Activated CD4-positive, alpha-beta T cell treated with anti-CD3 and anti-CD28 coated beads, Interleukin-2, amount 10 ng/mL, durations not matched to agents 7 days and 5 days (primary cell): ENCODE results near the gene RRAS. TPM values are rescaled to one million over a fixed set of nuclear protein-coding genes. Genes with fewer than 3 reads are reported as not detected.

Experiments
- CTCF ChIA-PET: fragments of 350-600 bp; sonication (Branson Sonifier 250); formaldehyde crosslinking; loops from one replicate; lab custom pipeline; 2021; ENCODE audit warnings: antibody characterized with exemption; lab: Charles Lee
- POLR2A ChIA-PET: fragments of 350-600 bp; sonication (Branson Sonifier 250); formaldehyde crosslinking; loops from one replicate; lab custom pipeline; 2021; ENCODE audit warnings: antibody characterized with exemption; lab: Charles Lee
- DNase-seq: peaks from one replicate; pipeline ENCODE4 v3.0.0-alpha.2; 2020
- H3K27ac Mint-ChIP-seq: one replicate; pipeline ENCODE4 v1.8.0; 2021; ENCODE audit warnings: mild to moderate bottlenecking, moderate library complexity, mixed read lengths
- H3K27me3 Mint-ChIP-seq: one replicate; pipeline ENCODE4 v1.8.0; 2021; ENCODE audit warnings: mixed read lengths
- H3K36me3 Mint-ChIP-seq: one replicate; pipeline ENCODE4 v1.8.0; 2021; ENCODE audit warnings: low read depth, mixed read lengths
- H3K4me1 Mint-ChIP-seq: one replicate; pipeline ENCODE4 v1.8.0; 2021; ENCODE audit warnings: mixed read lengths
- H3K4me3 Mint-ChIP-seq: one replicate; pipeline ENCODE4 v1.8.0; 2021; ENCODE audit warnings: mild to moderate bottlenecking, moderate library complexity, mixed read lengths
- H3K9me3 Mint-ChIP-seq: one replicate; pipeline ENCODE4 v1.8.0; 2021; ENCODE audit warnings: mixed read lengths
- total RNA-seq, 2 experiments: library from RNA; stranded (reverse); gene quantifications; one replicate each; pipeline ENCODE4 v1.2.3, GENCODE V29; 2021

The RRAS gene
- total RNA-seq, 2 experiments from 2014 or later, result 9.0 to 9.5 TPM

DNA sequence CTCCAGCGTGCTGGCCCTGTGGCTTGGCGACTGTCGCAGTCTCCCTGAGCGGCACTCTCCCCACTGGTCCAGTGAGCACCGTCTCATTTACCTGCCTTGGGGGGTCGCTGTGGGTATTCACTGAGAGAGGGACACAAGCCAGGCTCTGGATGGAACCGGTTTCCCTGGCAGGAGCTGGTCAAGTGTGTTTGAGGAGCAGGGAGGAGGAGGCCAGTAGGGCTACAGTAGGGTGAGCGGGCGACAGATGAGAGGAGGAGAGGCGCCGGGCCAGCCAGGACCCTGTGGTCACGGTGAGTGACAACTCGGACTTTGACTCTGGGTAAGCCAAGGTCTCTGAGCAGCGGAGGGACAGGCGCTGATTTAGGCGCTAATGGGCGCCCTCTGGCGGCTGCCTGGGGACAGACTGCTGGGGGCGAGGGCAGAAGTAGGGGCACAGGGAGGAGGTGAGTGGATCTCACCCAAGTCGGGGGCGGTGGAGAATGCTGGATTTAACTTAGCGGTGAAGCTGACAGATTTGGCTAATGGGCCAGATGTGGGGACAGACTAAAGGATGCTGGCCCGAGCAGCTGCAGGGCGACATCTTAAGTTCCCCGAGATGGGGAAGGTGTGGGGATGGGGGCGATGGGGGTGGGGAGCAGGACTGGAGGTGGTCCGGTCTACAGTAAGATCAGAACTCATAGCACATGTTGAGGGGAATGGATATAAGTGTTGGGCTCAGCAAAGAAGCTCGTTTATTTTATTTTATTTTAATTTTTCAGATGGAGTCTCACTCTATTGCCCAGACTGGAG, 32.4 kb upstream of the RRAS start:
- DNase-seq, result peak; percentile 81
- H3K27me3 Mint-ChIP-seq, result no peaks in the 10 kb centered on the region
- no peaks in the 10 kb centered on the region for H3K9me3 Mint-ChIP-seq
- CTCF ChIA-PET, result interaction anchor here (0.6 to 2.0 kb wide), 16 partner anchors 12 to 256 kb away, joined by 3 to 10 read pairs (median 3); partner anchors contain the start of genes ADM5, RPS11 and RRAS
- POLR2A ChIA-PET, result interaction anchor here (1.0 kb wide), 1 partner anchor 32 kb away, joined by 3 read pairs; the partner anchor contains the start of gene RRAS
- no peak overlapping the region for H3K4me3 Mint-ChIP-seq
- peaks cover 23% of the 10 kb centered on the region for H3K4me1 Mint-ChIP-seq
- H3K36me3 Mint-ChIP-seq, result peaks cover 13% of the 10 kb centered on the region
- H3K27ac Mint-ChIP-seq, result no peak overlapping the region

GRCh38 chr19:49669516-49669915, 29.6 kb upstream of the RRAS start:
- H3K9me3 Mint-ChIP-seq, result no peaks in the 10 kb centered on the region
- peaks cover 29% of the 10 kb centered on the region for H3K4me1 Mint-ChIP-seq
- no peak overlapping the region for H3K4me3 Mint-ChIP-seq
- ChIA-PET POLR2A (no interaction called here), CTCF (no interaction called here)
- H3K27me3 Mint-ChIP-seq, result no peaks in the 10 kb centered on the region
- no peak for DNase-seq
- no peak overlapping the region for H3K27ac Mint-ChIP-seq
- peaks cover 17% of the 10 kb centered on the region for H3K36me3 Mint-ChIP-seq

GRCh38 chr19:49667473-49667872, 27.5 kb upstream of the RRAS start:
- DNase-seq, result no peak
- POLR2A ChIA-PET, result interaction anchor here (1.2 kb wide), 1 partner anchor 9 kb away, joined by 3 read pairs; no protein-coding TSS in a partner anchor
- Mint-ChIP-seq H3K9me3 (no peaks in the 10 kb centered on the region), H3K4me3 (peak overlapping the region; percentile 99), H3K27me3 (no peaks in the 10 kb centered on the region), H3K27ac (peak overlapping the region; percentile 97), H3K4me1 (peaks cover 47% of the 10 kb centered on the region), H3K36me3 (peaks cover 28% of the 10 kb centered on the region)
- CTCF ChIA-PET, result interaction anchor here (1.0 to 2.4 kb wide), 3 partner anchors 9 to 96 kb away, joined by 3 to 7 read pairs (median 3); no protein-coding TSS in a partner anchor

GRCh38 chr19:49666120-49666444, 26.1 kb upstream of the RRAS start:
- peaks cover 26% of the 10 kb centered on the region for H3K36me3 Mint-ChIP-seq
- CTCF ChIA-PET, result interaction anchor here (1.1 to 2.2 kb wide), 2 partner anchors 10 to 11 kb away, joined by 3 to 8 read pairs; no protein-coding TSS in a partner anchor

GRCh38 chr19:49665351-49666119, 25.6 kb upstream of the RRAS start, which contains the start of the genes BCL2L12 and IRF3:
Gene BCL2L12 (plus strand): TSS chr19:49665933. CDS start chr19:49666693, 760 bp downstream.
Gene IRF3 (minus strand): TSS chr19:49665857. CDS start chr19:49664838, 1,019 bp downstream.
- peak; percentile 100 for DNase-seq
- peaks cover 39% of the 10 kb centered on the region for H3K4me1 Mint-ChIP-seq
- ChIA-PET POLR2A (interaction anchor here (1.0 kb wide), 1 partner anchor 11 kb away, joined by 5 read pairs; no protein-coding TSS in a partner anchor), CTCF (interaction anchor here (0.6 to 2.2 kb wide), 2 partner anchors 10 to 103 kb away, joined by 3 to 8 read pairs; no protein-coding TSS in a partner anchor)
- H3K4me3 Mint-ChIP-seq, result peak within 1 kb of the TSS; percentile 99
- H3K36me3 Mint-ChIP-seq, result peaks cover 26% of the 10 kb centered on the region
- no peaks in the 10 kb centered on the region for H3K9me3 Mint-ChIP-seq
- peak within 1 kb of the TSS; percentile 97 for H3K27ac Mint-ChIP-seq
- no peaks in the 10 kb centered on the region for H3K27me3 Mint-ChIP-seq

More at GRCh38 chr19:49666120-49666444, 26.1 kb upstream of the RRAS start:
- peak overlapping the region; percentile 99 for H3K4me3 Mint-ChIP-seq
- no peaks in the 10 kb centered on the region for H3K27me3 Mint-ChIP-seq
- no peak for DNase-seq
- peak overlapping the region; percentile 97 for H3K27ac Mint-ChIP-seq
- POLR2A ChIA-PET, result interaction anchor here (1.0 kb wide), 1 partner anchor 10 kb away, joined by 5 read pairs; no protein-coding TSS in a partner anchor
- H3K4me1 Mint-ChIP-seq, result peaks cover 39% of the 10 kb centered on the region
- H3K9me3 Mint-ChIP-seq, result no peaks in the 10 kb centered on the region

DNA sequence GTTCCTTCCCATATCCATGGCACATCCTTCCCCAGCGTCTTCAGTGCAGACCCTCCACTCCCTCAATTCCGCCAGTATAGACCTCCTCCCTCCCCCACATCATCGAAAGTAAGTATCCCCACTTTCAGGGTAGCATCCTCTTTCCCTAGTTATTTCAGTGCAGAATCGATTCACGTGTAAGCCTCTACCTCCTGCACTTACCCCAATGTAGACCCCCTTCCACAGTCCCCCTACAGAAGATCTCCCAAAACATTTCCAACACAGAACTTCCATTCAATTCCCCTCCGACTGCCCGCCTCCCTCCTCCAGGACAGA, 25.1 kb upstream of the RRAS start:
- ChIA-PET POLR2A (interaction anchor here (1.0 kb wide), 1 partner anchor 11 kb away, joined by 5 read pairs; no protein-coding TSS in a partner anchor), CTCF (interaction anchor here (0.6 to 2.2 kb wide), 2 partner anchors 11 to 102 kb away, joined by 3 to 8 read pairs; no protein-coding TSS in a partner anchor)
- Mint-ChIP-seq H3K27me3 (no peaks in the 10 kb centered on the region), H3K36me3 (peaks cover 26% of the 10 kb centered on the region), H3K27ac (peak overlapping the region; percentile 97), H3K9me3 (no peaks in the 10 kb centered on the region), H3K4me3 (peak overlapping the region; percentile 99), H3K4me1 (peaks cover 41% of the 10 kb centered on the region)
- no peak for DNase-seq

GRCh38 chr19:49664171-49665035, 24.5 kb upstream of the RRAS start:
- Mint-ChIP-seq H3K27ac (peak overlapping the region; percentile 97), H3K9me3 (no peaks in the 10 kb centered on the region), H3K4me3 (peak overlapping the region; percentile 99), H3K36me3 (peaks cover 22% of the 10 kb centered on the region), H3K4me1 (peaks cover 41% of the 10 kb centered on the region), H3K27me3 (no peaks in the 10 kb centered on the region)
- peak; percentile 92 for DNase-seq
- ChIA-PET CTCF (interaction anchor here (0.6 to 2.2 kb wide), 4 partner anchors 11 to 857 kb away, joined by 3 to 8 read pairs (median 4); no protein-coding TSS in a partner anchor), POLR2A (interaction anchor here (0.7 to 1.1 kb wide), 3 partner anchors 24 to 1268 kb away, joined by 3 to 8 read pairs (median 3); partner anchors contain the start of gene RRAS)

GRCh38 chr19:49663224-49663623, 23.3 kb upstream of the RRAS start:
- Mint-ChIP-seq H3K36me3 (peaks cover 27% of the 10 kb centered on the region), H3K9me3 (no peaks in the 10 kb centered on the region), H3K4me3 (peak overlapping the region; percentile 99), H3K27me3 (no peaks in the 10 kb centered on the region), H3K4me1 (peaks cover 39% of the 10 kb centered on the region), H3K27ac (peak overlapping the region; percentile 97)
- ChIA-PET POLR2A (interaction anchor here (0.7 kb wide), 2 partner anchors 33 to 1269 kb away, joined by 3 to 8 read pairs; no protein-coding TSS in a partner anchor), CTCF (interaction anchor here (1.2 to 1.3 kb wide), 2 partner anchors 12 to 15 kb away, joined by 4 to 5 read pairs; no protein-coding TSS in a partner anchor)
- DNase-seq, result no peak

GRCh38 chr19:49662011-49662410, 22.1 kb upstream of the RRAS start:
- Mint-ChIP-seq H3K27me3 (no peaks in the 10 kb centered on the region), H3K27ac (no peak overlapping the region), H3K36me3 (peaks cover 33% of the 10 kb centered on the region), H3K4me1 (peaks cover 32% of the 10 kb centered on the region), H3K9me3 (no peaks in the 10 kb centered on the region), H3K4me3 (no peak overlapping the region)
- ChIA-PET POLR2A (interaction anchor here (1.0 kb wide), 1 partner anchor 166 kb away, joined by 3 read pairs; no protein-coding TSS in a partner anchor), CTCF (interaction anchor here (1.0 kb wide), 2 partner anchors 17 to 22 kb away, joined by 3 read pairs; no protein-coding TSS in a partner anchor)
- DNase-seq, result no peak

DNA sequence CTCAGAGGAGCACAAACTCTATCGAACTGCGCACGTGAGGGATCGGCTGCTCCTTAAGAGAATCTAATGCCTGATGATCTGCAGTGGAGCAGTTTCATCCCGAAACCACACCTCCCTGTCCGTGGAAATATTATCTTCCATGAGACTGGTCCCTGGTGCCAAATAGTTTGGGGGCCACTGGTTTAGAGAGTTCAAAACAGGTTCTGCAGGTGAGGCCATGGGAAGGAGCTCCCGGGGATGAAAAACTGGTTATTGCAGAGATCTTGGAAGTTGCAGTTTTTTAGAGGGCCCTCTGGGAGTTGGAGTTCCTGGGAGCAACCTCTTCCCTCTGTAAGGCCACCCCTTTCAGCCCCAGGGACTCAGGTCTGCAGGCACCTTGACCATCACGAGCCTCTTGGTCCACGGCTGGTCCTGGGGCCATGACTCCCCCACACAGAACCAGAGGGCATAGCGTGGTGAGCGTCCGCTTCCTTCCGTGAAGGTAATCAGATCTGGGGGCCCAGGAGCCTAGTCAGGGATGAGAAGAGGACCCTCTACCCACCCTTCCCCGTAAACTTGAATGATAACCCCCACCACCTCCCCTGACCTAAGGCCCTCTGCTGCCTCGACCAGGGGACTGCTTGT, 20.5 kb upstream of the RRAS start:
- no peak overlapping the region for H3K4me3 Mint-ChIP-seq
- H3K27me3 Mint-ChIP-seq, result no peaks in the 10 kb centered on the region
- CTCF ChIA-PET, result no interaction called here
- peaks cover 21% of the 10 kb centered on the region for H3K4me1 Mint-ChIP-seq
- no peaks in the 10 kb centered on the region for H3K9me3 Mint-ChIP-seq
- POLR2A ChIA-PET, result no interaction called here
- H3K27ac Mint-ChIP-seq, result peak overlapping the region; percentile 46
- no peak for DNase-seq
- peaks cover 41% of the 10 kb centered on the region for H3K36me3 Mint-ChIP-seq
